HG03196 (cell line): Measurements from ENCODE around the gene TREH.

Experiments
- ATAC-seq: cut with Tn5 transposase; IDR thresholded peaks from one replicate; pipeline ENCODE4 v1.9.1; 2021; ENCODE audit not compliant: unreplicated experiment

TREH gene

GRCh38 chr11:118671254-118671653 lies 8.2 kb downstream of the TREH start:
- ATAC-seq, result no peak

DNA sequence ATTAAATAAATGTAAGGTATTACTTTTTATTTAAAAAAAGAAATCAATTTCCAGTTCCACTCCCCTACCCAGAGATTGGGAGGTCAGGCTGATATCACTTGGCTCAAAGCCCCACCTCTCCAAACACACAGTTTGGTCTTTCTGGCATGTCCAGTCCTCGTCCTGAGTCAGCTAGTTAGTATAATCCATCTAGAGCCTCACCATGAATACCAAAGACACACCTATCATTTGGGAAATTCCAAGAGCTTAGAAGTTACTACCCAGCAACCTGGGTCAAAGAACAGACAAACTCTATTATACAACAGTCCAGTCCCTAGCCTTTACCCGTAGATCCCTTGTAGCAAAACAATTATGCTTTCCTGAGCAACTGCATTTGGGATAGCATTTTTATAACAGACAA lies 9.4 kb downstream of the TREH start:
- no peak for ATAC-seq

DNA sequence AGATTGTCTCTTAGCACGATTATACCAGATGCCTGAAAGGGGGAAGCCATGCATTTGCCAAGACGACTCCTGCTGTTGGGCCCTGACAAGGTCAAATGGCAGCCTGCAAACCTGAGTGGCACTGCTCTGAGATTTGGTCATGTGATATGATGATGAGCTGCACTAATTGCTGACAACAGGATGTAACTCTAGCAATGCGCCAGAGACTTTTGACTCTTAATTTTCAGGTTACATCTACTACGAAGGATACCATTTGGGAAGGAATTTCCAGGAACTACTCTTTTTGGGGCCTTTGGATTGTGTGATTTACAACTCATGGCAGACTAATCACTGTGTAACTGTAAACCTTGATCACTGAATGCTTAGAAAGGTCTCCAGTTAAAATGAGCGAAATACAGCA lies 13.1 kb downstream of the TREH start:
- no peak for ATAC-seq

- no peak for ATAC-seq
Measured at GRCh38 chr11:118663902-118664301, 15.5 kb downstream of the TREH start.

DNA sequence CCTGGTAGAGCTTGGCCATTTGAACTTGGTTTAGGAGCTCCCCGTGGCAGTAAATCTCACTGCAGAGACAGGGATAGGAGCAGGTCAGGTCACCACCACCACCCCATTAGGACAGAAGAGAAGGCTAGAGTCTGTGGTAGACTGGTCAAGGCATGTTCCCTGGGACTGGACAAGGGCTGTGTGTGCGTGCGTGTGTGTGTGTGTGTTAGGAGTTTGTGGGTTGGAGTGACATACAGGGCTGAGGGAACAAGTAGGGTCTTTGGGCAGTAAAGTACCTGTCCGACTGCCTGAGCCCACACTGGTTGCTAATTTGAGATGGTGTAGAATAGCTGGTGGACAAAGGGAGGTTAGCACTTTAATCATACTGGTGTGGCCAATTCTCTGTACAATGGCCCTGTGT lies 16.1 kb downstream of the TREH start:
- ATAC-seq, result no peak

GRCh38 chr11:118662401-118663271 lies 16.8 kb downstream of the TREH start:
- no peak for ATAC-seq

GRCh38 chr11:118661425-118662301 lies 17.8 kb downstream of the TREH start:
- no peak for ATAC-seq

GRCh38 chr11:118660681-118661424 lies 18.6 kb downstream of the TREH start:
- no peak for ATAC-seq

GRCh38 chr11:118659953-118660680 lies 19.3 kb downstream of the TREH start:
- no peak for ATAC-seq

GRCh38 chr11:118659314-118659952 lies 20.0 kb downstream of the TREH start:
- ATAC-seq, result no peak

GRCh38 chr11:118658429-118659313 lies 20.8 kb downstream of the TREH start:
- no peak for ATAC-seq

GRCh38 chr11:118657709-118658428 lies 21.6 kb downstream of the TREH start:
- no peak for ATAC-seq

DNA sequence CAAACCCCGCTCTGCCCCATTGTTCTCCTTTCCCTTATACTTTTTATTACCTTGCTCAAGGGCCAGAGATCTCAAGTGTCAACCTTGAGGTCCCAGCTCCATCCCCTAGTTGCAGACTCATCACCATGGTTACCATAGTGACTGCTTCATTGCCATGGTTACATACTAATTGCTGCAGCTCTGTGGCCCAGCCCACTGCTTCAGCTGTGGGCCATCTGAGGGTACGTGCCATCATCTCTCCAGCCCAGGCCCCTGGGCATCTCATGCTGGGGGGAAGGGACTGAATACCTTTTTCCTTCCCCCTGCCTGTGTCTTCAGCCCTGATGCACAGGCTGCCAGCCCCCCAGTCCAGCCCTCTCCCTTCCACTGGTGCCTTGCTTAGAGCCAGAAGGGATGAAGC lies 22.2 kb downstream of the TREH start:
- ATAC-seq, result no peak

- ATAC-seq, result no peak
Measured at GRCh38 chr11:118656563-118657165, 22.8 kb downstream of the TREH start.

DNA sequence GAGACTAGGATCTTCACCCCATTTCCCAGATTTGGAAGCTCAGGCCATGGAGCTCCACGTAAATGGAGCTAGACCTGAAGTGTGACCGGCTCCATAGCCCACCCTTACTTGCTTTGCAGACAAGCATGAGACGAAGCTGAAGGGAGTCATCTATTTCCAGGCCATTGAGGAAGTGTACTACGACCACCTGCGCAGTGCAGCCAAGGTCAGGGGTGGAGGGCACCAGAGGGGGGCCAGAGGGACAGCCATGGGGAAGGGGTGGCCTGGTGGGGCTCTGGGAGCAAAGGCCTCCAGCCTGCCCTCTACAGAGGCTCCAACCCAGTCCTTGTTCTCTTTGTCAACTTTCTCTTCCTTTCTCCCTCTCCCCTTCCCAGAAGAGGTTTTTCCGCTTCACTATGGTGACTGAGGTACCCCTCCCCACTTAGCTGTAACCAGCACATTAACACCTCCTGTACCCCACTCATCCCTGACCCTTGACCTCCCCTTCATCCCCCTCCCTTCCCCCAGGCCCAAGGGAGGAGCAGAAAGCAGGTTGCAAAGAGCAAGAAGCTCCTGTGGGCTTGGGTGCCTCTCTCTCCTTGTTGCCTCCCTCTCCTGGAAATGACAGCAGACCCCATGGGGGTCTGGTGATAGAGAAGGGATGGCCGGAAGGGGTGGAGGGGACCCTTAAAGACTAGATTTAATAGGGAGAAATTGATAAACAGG lies 23.8 kb downstream of the TREH start:
- no peak for ATAC-seq

GRCh38 chr11:118653684-118654390 lies 25.6 kb downstream of the TREH start:
- ATAC-seq, result no peak

GRCh38 chr11:118652681-118653181 lies 26.7 kb downstream of the TREH start:
- ATAC-seq, result no peak
